Erythroblast (primary cell): ENCODE data around the gene BPIFB4.

Source experiments
- DNase-seq, 2 experiments: peaks; one replicate each; lab custom pipeline; 2025; lab: John Stamatoyannopoulos, UW
- GATA1 ChIP-seq: IDR thresholded peaks from 2 replicates; pipeline ENCODE4 v1.6.1; 2011; ENCODE audit warnings: low read depth, mild to moderate bottlenecking, control low read depth, low read length, moderate library complexity
- POLR2A ChIP-seq: IDR thresholded peaks from 2 replicates; pipeline ENCODE4 v1.6.1; 2011; ENCODE audit warnings: mild to moderate bottlenecking, low read length

Gene BPIFB4

GRCh38 chr20:33131949-33132473, 52.6 kb downstream of the BPIFB4 start:
- TF ChIP-seq POLR2A (no peak), GATA1 (no peak)
- DNase-seq: no peak

GRCh38 chr20:33132513-33133372, 53.3 kb downstream of the BPIFB4 start:
- no peak for TF ChIP-seq POLR2A
- TF ChIP-seq GATA1: no peak
- no peak for DNase-seq

GRCh38 chr20:33133373-33133941, 54.0 kb downstream of the BPIFB4 start:
- no peak for TF ChIP-seq POLR2A
- no peak for TF ChIP-seq GATA1
- DNase-seq: no peak

- TF ChIP-seq POLR2A: no peak
- TF ChIP-seq GATA1: no peak
- no peak for DNase-seq
Observed at GRCh38 chr20:33137195-33137594, 57.8 kb downstream of the BPIFB4 start.

GRCh38 chr20:33139467-33139866, 60.0 kb downstream of the BPIFB4 start:
- DNase-seq: no peak
- no peak for TF ChIP-seq GATA1
- no peak for TF ChIP-seq POLR2A

GRCh38 chr20:33145521-33145920, 66.1 kb downstream of the BPIFB4 start:
- no peak for TF ChIP-seq GATA1
- no peak for TF ChIP-seq POLR2A
- no peak for DNase-seq

- DNase-seq: no peak
- no peak for TF ChIP-seq GATA1
- no peak for TF ChIP-seq POLR2A
Observed at GRCh38 chr20:33147299-33147698, 67.9 kb downstream of the BPIFB4 start.

- TF ChIP-seq GATA1 (no peak), POLR2A (no peak)
- no peak for DNase-seq
Observed at GRCh38 chr20:33148040-33148439, 68.6 kb downstream of the BPIFB4 start.

- no peak for DNase-seq
- TF ChIP-seq POLR2A (no peak), GATA1 (no peak)
Observed at GRCh38 chr20:33154252-33154651, 74.8 kb downstream of the BPIFB4 start.

- DNase-seq: no peak
- TF ChIP-seq GATA1: no peak
- no peak for TF ChIP-seq POLR2A
Observed at GRCh38 chr20:33158637-33159385, 79.4 kb downstream of the BPIFB4 start.

GRCh38 chr20:33159713-33160112, 80.3 kb downstream of the BPIFB4 start:
- no peak for TF ChIP-seq POLR2A
- no peak for TF ChIP-seq GATA1
- DNase-seq: no peak

GRCh38 chr20:33160681-33161080, 81.2 kb downstream of the BPIFB4 start:
- TF ChIP-seq POLR2A (no peak), GATA1 (no peak)
- DNase-seq: no peak
